HUES6 (cell line): ENCODE measurements around the gene SLC4A4.

Source experiments
- H3K27ac ChIP-seq: 2 replicates; pipeline ENCODE4 v1.7.0; 2013; ENCODE audit warnings: low read depth, mild to moderate bottlenecking, low read length, inconsistent platforms
- H3K27me3 ChIP-seq: 2 replicates; pipeline ENCODE4 v1.6.1; 2013; ENCODE audit warnings: low read length; ENCODE audit not compliant: control insufficient read depth, insufficient read depth
- H3K36me3 ChIP-seq: 2 replicates; pipeline ENCODE4 v1.6.1; 2013; ENCODE audit warnings: low read length; ENCODE audit not compliant: control insufficient read depth, insufficient read depth
- H3K4me1 ChIP-seq: 2 replicates; pipeline ENCODE4 v1.6.1; 2013; ENCODE audit warnings: low read length; ENCODE audit not compliant: control insufficient read depth, insufficient read depth
- H3K4me3 ChIP-seq: 2 replicates; pipeline ENCODE4 v1.5.1; 2013; ENCODE audit warnings: low read depth, low read length
- H3K9ac ChIP-seq: one replicate; pipeline ENCODE4 v1.6.1; 2013; ENCODE audit warnings: mild to moderate bottlenecking, low read length
- H3K9me3 ChIP-seq: 2 replicates; pipeline ENCODE4 v1.6.1; 2013; ENCODE audit warnings: low read depth, low read length; ENCODE audit not compliant: control insufficient read depth, insufficient read depth

The SLC4A4 gene

GRCh38 chr4:71382125-71382899 is 43.5 kb downstream of the SLC4A4 start:
- Histone ChIP-seq H3K4me3 (no peak overlapping the region), H3K4me1 (no peaks in the 10 kb centered on the region), H3K36me3 (no peaks in the 10 kb centered on the region), H3K27me3 (no peaks in the 10 kb centered on the region), H3K9me3 (no peaks in the 10 kb centered on the region), H3K27ac (no peak overlapping the region), H3K9ac (no peak overlapping the region)

GRCh38 chr4:71382900-71383560 is 44.2 kb downstream of the SLC4A4 start:
- H3K27me3 ChIP-seq = no peaks in the 10 kb centered on the region
- H3K4me1 ChIP-seq = no peaks in the 10 kb centered on the region
- H3K36me3 ChIP-seq = no peaks in the 10 kb centered on the region
- H3K27ac ChIP-seq = no peak overlapping the region
- H3K9ac ChIP-seq = no peak overlapping the region
- H3K9me3 ChIP-seq = no peaks in the 10 kb centered on the region
- no peak overlapping the region for H3K4me3 ChIP-seq

- no peak overlapping the region for H3K27ac ChIP-seq
- H3K27me3 ChIP-seq = no peaks in the 10 kb centered on the region
- H3K4me3 ChIP-seq = no peak overlapping the region
- H3K9me3 ChIP-seq = no peaks in the 10 kb centered on the region
- H3K4me1 ChIP-seq = no peaks in the 10 kb centered on the region
- no peak overlapping the region for H3K9ac ChIP-seq
- no peaks in the 10 kb centered on the region for H3K36me3 ChIP-seq
Measured at GRCh38 chr4:71383984-71384383, 45.2 kb downstream of the SLC4A4 start.

GRCh38 chr4:71389149-71389827 is 50.5 kb downstream of the SLC4A4 start:
- Histone ChIP-seq H3K4me1 (no peaks in the 10 kb centered on the region; the same call in 1 of the 2 replicates), H3K27me3 (no peaks in the 10 kb centered on the region), H3K4me3 (no peak overlapping the region), H3K36me3 (no peaks in the 10 kb centered on the region), H3K9ac (no peak overlapping the region), H3K9me3 (0 out of 2 replicates have a peak, but pooled peaks cover 2% of the 10 kb centered on the region), H3K27ac (no peak overlapping the region)

- H3K27ac ChIP-seq = no peak overlapping the region
- no peak overlapping the region for H3K9ac ChIP-seq
- H3K9me3 ChIP-seq = 0 out of 2 replicates have a peak, but pooled peaks cover 2% of the 10 kb centered on the region
- H3K27me3 ChIP-seq = no peaks in the 10 kb centered on the region
- no peaks in the 10 kb centered on the region; the same call in 1 of the 2 replicates for H3K4me1 ChIP-seq
- no peaks in the 10 kb centered on the region for H3K36me3 ChIP-seq
- H3K4me3 ChIP-seq = no peak overlapping the region
Measured at GRCh38 chr4:71392109-71392508, 53.3 kb downstream of the SLC4A4 start.

- Histone ChIP-seq H3K9me3 (0 out of 2 replicates have a peak, but pooled peaks cover 2% of the 10 kb centered on the region), H3K36me3 (no peaks in the 10 kb centered on the region), H3K4me1 (no peaks in the 10 kb centered on the region), H3K27ac (no peak overlapping the region), H3K9ac (no peak overlapping the region), H3K27me3 (no peaks in the 10 kb centered on the region), H3K4me3 (no peak overlapping the region)
Measured at GRCh38 chr4:71396382-71396781, 57.6 kb downstream of the SLC4A4 start.

GRCh38 chr4:71400810-71401209 is 62.0 kb downstream of the SLC4A4 start:
- Histone ChIP-seq H3K36me3 (no peaks in the 10 kb centered on the region), H3K27ac (no peak overlapping the region), H3K4me3 (no peak overlapping the region), H3K9me3 (no peaks in the 10 kb centered on the region), H3K9ac (no peak overlapping the region), H3K27me3 (no peaks in the 10 kb centered on the region), H3K4me1 (no peaks in the 10 kb centered on the region)

- Histone ChIP-seq H3K27me3 (no peaks in the 10 kb centered on the region), H3K36me3 (no peaks in the 10 kb centered on the region), H3K4me1 (no peaks in the 10 kb centered on the region), H3K4me3 (no peak overlapping the region), H3K9ac (no peak overlapping the region), H3K9me3 (no peaks in the 10 kb centered on the region), H3K27ac (no peak overlapping the region)
Measured at GRCh38 chr4:71402616-71403015, 63.8 kb downstream of the SLC4A4 start.

GRCh38 chr4:71404049-71404448 is 65.2 kb downstream of the SLC4A4 start:
- Histone ChIP-seq H3K9ac (no peak overlapping the region), H3K36me3 (no peaks in the 10 kb centered on the region), H3K27ac (no peak overlapping the region), H3K4me1 (no peaks in the 10 kb centered on the region), H3K27me3 (no peaks in the 10 kb centered on the region), H3K4me3 (no peak overlapping the region), H3K9me3 (peaks cover 9% of the 10 kb centered on the region)

- H3K4me3 ChIP-seq = no peak overlapping the region
- no peaks in the 10 kb centered on the region for H3K27me3 ChIP-seq
- H3K9me3 ChIP-seq = peaks cover 15% of the 10 kb centered on the region
- H3K9ac ChIP-seq = no peak overlapping the region
- H3K36me3 ChIP-seq = no peaks in the 10 kb centered on the region
- H3K4me1 ChIP-seq = no peaks in the 10 kb centered on the region
- no peak overlapping the region for H3K27ac ChIP-seq
Measured at GRCh38 chr4:71405791-71406190, 67.0 kb downstream of the SLC4A4 start.

GRCh38 chr4:71406459-71406963 is 67.7 kb downstream of the SLC4A4 start:
- no peaks in the 10 kb centered on the region for H3K27me3 ChIP-seq
- H3K9ac ChIP-seq = no peak overlapping the region
- no peaks in the 10 kb centered on the region for H3K36me3 ChIP-seq
- H3K4me1 ChIP-seq = no peaks in the 10 kb centered on the region
- no peak overlapping the region for H3K27ac ChIP-seq
- peaks cover 15% of the 10 kb centered on the region for H3K9me3 ChIP-seq
- H3K4me3 ChIP-seq = no peak overlapping the region
